Measurements from ENCODE around the gene CAMKK1.
A peak's percentile ranks its signal among the peaks of the same experiment; 100 is the strongest.

CAMKK1 gene

GRCh38 chr17:3917391-3917931, 24.6 kb upstream of the CAMKK1 start:
- DNase-seq (ENCODE audit: low read depth in 2 of 2) = no peak

GRCh38 chr17:3916825-3917224, 24.0 kb upstream of the CAMKK1 start:
- no peak for DNase-seq (ENCODE audit: low read depth in 2 of 2)

DNA sequence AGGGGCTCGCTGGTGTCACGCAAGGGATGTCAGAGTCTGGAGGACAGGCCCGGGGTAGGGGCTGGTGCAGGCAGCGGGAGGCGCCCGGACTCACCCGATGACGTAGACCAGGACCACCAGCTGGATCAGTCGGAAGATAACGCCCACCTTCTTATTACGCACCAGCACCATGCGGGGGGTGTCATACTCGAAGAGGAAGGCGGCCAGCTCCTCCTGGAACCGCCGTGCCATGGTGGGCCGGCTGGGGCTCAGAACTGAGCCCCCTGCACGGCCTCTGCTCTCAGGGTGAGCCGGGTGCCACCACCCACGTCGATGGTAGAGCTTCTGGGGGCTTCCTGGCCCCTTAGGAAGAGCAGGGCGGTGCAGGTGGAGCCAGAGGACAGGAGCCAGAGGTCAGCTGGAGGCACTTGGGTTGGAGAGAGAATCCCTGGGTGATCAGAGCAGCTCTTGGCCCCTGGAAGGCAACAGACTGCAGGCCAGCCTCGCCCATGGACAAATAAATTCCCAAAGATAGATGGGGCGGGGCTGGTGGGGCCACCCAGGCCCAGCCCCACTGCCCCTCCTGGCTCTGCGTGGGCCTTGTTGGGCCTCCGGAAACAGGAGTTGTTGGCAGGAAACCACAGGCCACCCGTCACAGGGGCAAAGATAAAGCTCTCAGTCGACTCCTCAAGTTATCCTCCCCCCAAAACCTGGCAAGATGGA, 23.3 kb upstream of the CAMKK1 start, which contains the start of gene P2RX1:
TSS of gene P2RX1 (minus strand) at position 471 of the 702 bp plus-strand sequence. CDS start at position 231, 240 bp downstream.
- DNase-seq (ENCODE audit: low read depth in 2 of 2) = no peak

- no peak for DNase-seq (ENCODE audit: low read depth in 2 of 2)
Measured at GRCh38 chr17:3915581-3915994, 22.7 kb upstream of the CAMKK1 start.

DNA sequence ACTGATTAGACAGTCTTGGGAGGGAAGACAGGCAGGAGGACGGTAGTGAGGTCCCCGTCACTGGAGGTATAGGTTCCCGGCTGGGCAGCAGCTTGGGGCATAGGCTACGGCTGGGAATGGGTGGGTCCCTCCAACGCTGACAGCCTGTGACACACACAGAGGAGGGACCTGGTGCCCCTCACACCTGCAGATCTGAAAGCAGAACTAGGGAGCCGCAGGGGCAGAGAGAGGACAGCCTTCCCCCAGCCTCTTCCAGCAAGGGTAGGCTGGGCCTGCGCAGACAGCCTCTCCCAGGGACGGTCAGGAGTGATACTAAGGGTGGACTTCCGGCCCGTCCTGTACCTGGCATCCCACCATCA, 21.4 kb upstream of the CAMKK1 start:
- no peak for DNase-seq (ENCODE audit: low read depth in 2 of 2)

- peak; percentile 65 to 74 for DNase-seq (ENCODE audit: low read depth in 2 of 2)
Measured at GRCh38 chr17:3913531-3914311, 20.9 kb upstream of the CAMKK1 start.

DNA sequence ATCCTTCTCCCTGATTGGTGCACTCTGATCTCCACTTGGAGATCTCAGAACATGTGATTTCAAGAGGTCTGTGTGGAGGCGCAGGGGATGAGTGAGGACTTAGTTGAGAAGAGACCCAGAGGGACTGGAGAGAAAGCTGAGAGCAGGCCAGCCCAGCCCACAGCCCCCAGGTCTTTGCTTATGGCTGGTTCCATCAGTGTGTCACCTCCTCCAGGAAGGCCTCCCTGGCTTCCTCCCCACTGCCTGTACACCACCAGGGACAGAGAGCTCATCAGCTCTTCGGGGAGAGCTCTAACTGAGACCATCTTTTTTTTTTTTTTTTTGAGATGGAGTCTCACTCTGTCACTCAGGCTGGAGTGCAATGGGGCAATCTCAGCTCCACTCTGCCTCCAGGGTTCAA, 20.0 kb upstream of the CAMKK1 start:
- DNase-seq (ENCODE audit: low read depth in 2 of 2) = no peak

- peak; percentile 72 to 73 for DNase-seq (ENCODE audit: low read depth in 2 of 2)
Measured at GRCh38 chr17:3911271-3912053, 18.6 kb upstream of the CAMKK1 start.

GRCh38 chr17:3910420-3911270, 17.8 kb upstream of the CAMKK1 start:
- DNase-seq (ENCODE audit: low read depth in 2 of 2) = no peak

- no peak for DNase-seq (ENCODE audit: low read depth in 2 of 2)
Measured at GRCh38 chr17:3909257-3909656, 16.4 kb upstream of the CAMKK1 start.

- no peak for DNase-seq (ENCODE audit: low read depth in 2 of 2)
Measured at GRCh38 chr17:3907483-3908216, 14.8 kb upstream of the CAMKK1 start.

GRCh38 chr17:3906881-3907280, 14.0 kb upstream of the CAMKK1 start:
- DNase-seq (ENCODE audit: low read depth in 2 of 2) = no peak

DNA sequence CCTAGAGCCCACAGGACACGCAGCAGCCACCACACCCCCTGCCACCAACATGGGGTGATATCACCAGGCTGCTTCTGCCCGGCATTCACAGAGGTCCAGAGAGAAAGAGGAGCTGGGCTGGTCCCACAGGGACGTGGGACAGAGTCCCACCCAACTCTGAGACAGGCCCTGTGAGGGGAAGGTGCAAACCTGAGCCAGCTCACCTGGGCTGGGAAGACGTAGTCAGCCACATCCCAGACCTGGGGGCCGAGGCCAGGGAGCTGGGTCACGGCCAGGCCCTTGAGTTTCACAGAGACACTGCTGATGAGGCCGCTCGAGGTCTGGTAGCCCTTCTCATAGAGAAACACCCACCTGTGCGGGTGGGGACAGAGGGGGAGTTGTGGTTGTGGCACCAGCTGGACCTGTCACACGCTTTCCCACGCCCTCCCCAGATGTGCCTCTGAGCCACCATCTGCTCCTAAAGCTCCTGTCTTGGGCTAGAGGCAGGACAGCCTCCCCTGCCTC, 12.2 kb upstream of the CAMKK1 start:
- DNase-seq (ENCODE audit: low read depth in 2 of 2) = no peak

DNA sequence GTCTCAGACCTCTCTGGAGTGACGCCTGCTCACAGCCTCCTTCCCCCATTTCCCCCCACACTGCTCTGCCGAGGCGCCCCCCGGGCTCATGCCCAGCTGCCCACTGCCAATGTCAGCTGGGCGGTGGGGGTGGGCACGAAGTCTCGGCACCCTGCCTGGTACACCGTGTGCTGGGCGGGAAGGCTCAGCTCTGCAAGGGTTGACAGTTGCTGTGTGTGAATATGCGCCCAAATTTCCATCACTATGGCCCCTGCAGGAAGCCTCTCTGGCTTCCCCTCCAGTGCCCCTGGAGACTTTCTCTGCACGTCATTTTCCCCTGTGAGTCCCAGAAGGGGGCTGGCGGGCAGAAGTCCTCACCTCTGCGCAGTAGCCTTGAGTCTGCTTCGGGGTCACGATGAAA, 11.6 kb upstream of the CAMKK1 start:
- DNase-seq (ENCODE audit: low read depth in 2 of 2) = no peak

DNA sequence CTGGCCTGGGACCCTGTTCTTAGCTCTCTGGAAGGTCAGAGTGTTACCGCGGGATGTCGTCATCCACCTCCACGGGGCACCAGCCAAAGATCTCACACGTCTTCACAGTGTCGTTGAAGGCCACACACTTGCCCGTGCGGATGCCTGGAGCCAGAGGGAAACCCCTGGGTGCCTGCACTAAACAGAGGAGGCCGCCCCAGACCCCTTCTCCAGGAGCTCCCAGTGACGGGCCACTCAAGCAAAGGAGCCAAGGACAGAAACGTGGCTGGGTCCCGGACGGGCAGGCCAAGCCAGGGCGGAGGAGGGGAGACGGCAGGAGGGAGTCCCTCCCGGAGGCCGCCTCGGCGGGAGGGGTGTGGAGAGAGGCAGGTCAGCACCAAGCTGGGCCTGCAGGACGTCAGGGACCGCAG, 11.0 kb upstream of the CAMKK1 start:
- no peak for DNase-seq (ENCODE audit: low read depth in 2 of 2)

- no peak for DNase-seq (ENCODE audit: low read depth in 2 of 2)
Measured at GRCh38 chr17:3903051-3903825, 10.4 kb upstream of the CAMKK1 start.

DNA sequence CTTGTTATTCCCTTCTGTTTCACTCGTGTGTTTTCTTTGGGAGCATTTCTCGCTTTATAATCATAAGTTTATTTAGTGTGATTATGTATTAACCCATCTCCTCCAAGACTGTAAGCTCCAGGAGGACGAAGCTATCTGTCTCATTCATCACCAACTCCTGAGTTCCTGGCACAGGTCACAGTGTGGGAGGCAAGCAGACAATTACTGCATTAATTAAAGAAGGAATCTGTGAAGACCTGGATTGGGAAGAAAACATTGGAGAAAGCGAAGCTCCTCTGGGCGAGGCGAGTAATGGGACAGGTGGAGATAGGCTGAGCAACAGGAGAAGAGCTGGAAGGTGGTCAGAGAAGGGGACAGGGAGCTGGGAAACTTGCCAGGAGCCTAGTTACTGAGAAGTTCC, 7.8 kb upstream of the CAMKK1 start:
- DNase-seq (ENCODE audit: low read depth in 2 of 2) = no peak

DNA sequence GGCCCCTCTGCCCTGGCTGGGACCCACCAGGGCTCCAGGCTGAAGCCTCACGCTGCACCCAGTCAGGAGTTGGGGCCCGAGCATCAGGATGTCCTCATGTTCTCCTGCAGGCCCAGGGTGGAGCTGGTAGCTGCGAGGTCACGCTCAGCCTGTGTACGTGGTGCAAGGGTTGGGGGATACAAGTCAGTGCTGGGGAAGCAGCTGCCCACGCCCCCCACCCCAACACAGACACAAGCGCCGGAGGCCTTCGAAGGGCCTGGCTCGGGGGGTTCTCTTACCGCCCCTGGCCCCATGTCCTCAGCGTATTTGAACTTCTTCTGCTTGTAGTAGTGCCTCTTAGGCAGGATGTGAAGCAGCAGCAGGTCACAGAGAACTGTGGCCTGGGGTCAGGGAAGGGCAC, 4.9 kb upstream of the CAMKK1 start:
- DNase-seq (ENCODE audit: low read depth in 2 of 2) = no peak

- no peak for DNase-seq (ENCODE audit: low read depth in 2 of 2)
Measured at GRCh38 chr17:3896968-3897235, 4.0 kb upstream of the CAMKK1 start.
